GM19239 (cell line): ENCODE measurements around the gene SNX24.
"Not testable (repeated sequence)": the region's sequence is repeated elsewhere in the genome, so short reads cannot be mapped to it uniquely, and the experiment has no call there.

ENCODE experiments used
- DNase-seq: peaks from one replicate; pipeline ENCODE4 v3.0.0; 2011; ENCODE audit warnings: low spot score; ENCODE audit not compliant: insufficient read length
- FAIRE-seq: peaks from 2 replicates; lab custom pipeline; 2011; peaks lifted over from hg19 to GRCh38; lab: Jason Lieb, UNC

Gene SNX24

GRCh38 chr5:122845229-122846050 lies at the start of gene SNX24:
TSS of gene SNX24 (plus strand) at chr5:122845613. CDS start at chr5:122845634, 21 bp downstream.
- FAIRE-seq (no peak), DNase-seq (peak; percentile 87)

- no peak for FAIRE-seq
- no peak for DNase-seq
Measured at GRCh38 chr5:122805481-122805880, 39.9 kb upstream of the SNX24 start.

GRCh38 chr5:122810405-122810804 lies 35.0 kb upstream of the SNX24 start:
- FAIRE-seq (no peak), DNase-seq (no peak)

- no peak for DNase-seq
- peak; percentile 18 for FAIRE-seq
Measured at GRCh38 chr5:122815218-122815767, 30.1 kb upstream of the SNX24 start.

- DNase-seq = no peak
Measured at GRCh38 chr5:122816756-122817155, 28.7 kb upstream of the SNX24 start.

GRCh38 chr5:122831984-122832383 lies 13.4 kb upstream of the SNX24 start:
- DNase-seq (no peak), FAIRE-seq (no peak)

More at GRCh38 chr5:122816756-122817155, 28.7 kb upstream of the SNX24 start:
- no peak for FAIRE-seq

- DNase-seq = no peak
- FAIRE-seq = no peak
Measured at GRCh38 chr5:122835681-122836080, 9.7 kb upstream of the SNX24 start.

GRCh38 chr5:122836947-122837346 lies 8.5 kb upstream of the SNX24 start:
- FAIRE-seq (no peak), DNase-seq (no peak)

GRCh38 chr5:122839731-122840130 lies 5.7 kb upstream of the SNX24 start:
- DNase-seq = no peak
- no peak for FAIRE-seq

GRCh38 chr5:122842016-122842580 lies 3.3 kb upstream of the SNX24 start:
- DNase-seq (no peak), FAIRE-seq (no peak)

GRCh38 chr5:122844136-122844909 lies 1.1 kb upstream of the SNX24 start:
- FAIRE-seq = peak; percentile 76
- no peak for DNase-seq

- peak; percentile 56 for DNase-seq
- peak; percentile 88 for FAIRE-seq
Measured at GRCh38 chr5:122844910-122845228, 544 bp upstream of the SNX24 start.

- FAIRE-seq = peak; percentile 52
Measured at GRCh38 chr5:122846051-122846550, 688 bp downstream of the SNX24 start.

GRCh38 chr5:122847687-122848081 lies 2.3 kb downstream of the SNX24 start:
- FAIRE-seq = no peak

More at GRCh38 chr5:122846051-122846550, 688 bp downstream of the SNX24 start:
- DNase-seq = no peak

GRCh38 chr5:122849771-122850170 lies 4.4 kb downstream of the SNX24 start:
- FAIRE-seq = no peak
- DNase-seq = no peak

More at GRCh38 chr5:122847687-122848081, 2.3 kb downstream of the SNX24 start:
- DNase-seq = no peak

GRCh38 chr5:122857538-122857937 lies 12.1 kb downstream of the SNX24 start:
- DNase-seq = not testable (repeated sequence)

GRCh38 chr5:122858451-122858850 lies 13.0 kb downstream of the SNX24 start:
- DNase-seq (no peak), FAIRE-seq (no peak)

More at GRCh38 chr5:122857538-122857937, 12.1 kb downstream of the SNX24 start:
- FAIRE-seq = not testable (repeated sequence)

- no peak for FAIRE-seq
- no peak for DNase-seq
Measured at GRCh38 chr5:122863240-122863639, 17.8 kb downstream of the SNX24 start.

- DNase-seq (no peak), FAIRE-seq (no peak)
Measured at GRCh38 chr5:122863721-122864120, 18.3 kb downstream of the SNX24 start.

- FAIRE-seq = no peak
Measured at GRCh38 chr5:122864400-122864799, 19.0 kb downstream of the SNX24 start.

More at GRCh38 chr5:122864400-122864799, 19.0 kb downstream of the SNX24 start:
- no peak for DNase-seq
